Upper lobe of right lung (tissue), 1 donor: ENCODE measurements around the gene RNF150. TPM values are rescaled to one million over a fixed set of nuclear protein-coding genes. Genes with fewer than 3 reads are reported as not detected.

Experiments used
- ATAC-seq: fragments of 200-7000 bp; cut with Tn5 transposase; one replicate; pipeline ENCODE4 v1.9.1; 2020; ENCODE audit warnings: mild to moderate bottlenecking, moderate library complexity
- DNase-seq: peaks from one replicate; pipeline ENCODE4 v3.0.0-alpha.2; 2020
- H3K27ac ChIP-seq: fragments of 200-600 bp; one replicate; pipeline ENCODE4 v1.8.0; 2022
- H3K27me3 ChIP-seq: fragments of 200-600 bp; one replicate; pipeline ENCODE4 v1.8.0; 2022; ENCODE audit warnings: mild to moderate bottlenecking
- H3K36me3 ChIP-seq: fragments of 200-600 bp; one replicate; pipeline ENCODE4 v1.8.0; 2022
- H3K4me1 ChIP-seq: fragments of 200-600 bp; one replicate; pipeline ENCODE4 v1.8.0; 2022
- H3K4me3 ChIP-seq: fragments of 200-600 bp; one replicate; pipeline ENCODE4 v1.8.0; 2022; ENCODE audit warnings: mild to moderate bottlenecking
- H3K9me3 ChIP-seq: fragments of 200-600 bp; one replicate; pipeline ENCODE4 v1.8.0; 2022
- intact Hi-C: fragments of 100-400 bp; cut with DNase I; formaldehyde crosslinking; loops from one replicate; pipeline ENCODE4 v1.11.0; 2022
- total RNA-seq: library from RNA; stranded (reverse); fragmentation: NEBNext Ultra II Directional; extraction: Animal tissue kit (Norgen Biotek cat#: 25700); gene quantifications from one replicate; pipeline ENCODE4 v1.2.1, GENCODE V29; 2021
- TF ChIP-seq, protein P1 (sequence below): fragments of 200-600 bp; IDR thresholded peaks from one replicate; pipeline ENCODE4 v1.8.0; 2022; ENCODE audit warnings: antibody characterized with exemption
- donor health status: DM: no; HTN: yes; CAD: no; lungs with severe emphysema.

RNF150 gene
- total RNA-seq, 1 donor from 2014 or later: 2.4 TPM

DNA sequence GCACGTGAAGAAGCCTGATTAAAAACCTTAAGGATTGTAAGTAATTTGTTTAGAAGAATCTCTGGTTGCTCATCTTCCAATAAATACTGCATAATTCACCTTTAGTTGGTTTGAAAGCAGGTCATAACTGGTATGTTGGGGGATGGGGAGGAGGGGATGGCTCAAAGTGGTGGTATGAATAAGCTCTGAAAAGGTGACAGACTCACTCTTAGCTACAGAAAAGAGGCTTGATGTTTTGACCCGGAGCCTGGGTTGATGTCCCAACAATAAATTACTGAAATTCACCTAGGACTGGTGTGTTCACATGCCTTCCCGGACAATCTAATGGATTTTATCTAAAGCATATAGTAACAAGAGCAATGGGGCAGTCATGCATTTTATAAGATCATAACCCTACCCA is 245.2 kb downstream of the RNF150 start:
- Histone ChIP-seq H3K27ac (no peak overlapping the region), H3K4me3 (no peak overlapping the region), H3K36me3 (no peaks in the 10 kb centered on the region), H3K9me3 (peaks cover 5% of the 10 kb centered on the region), H3K4me1 (no peaks in the 10 kb centered on the region), H3K27me3 (no peaks in the 10 kb centered on the region)
- DNase-seq (no peak), ATAC-seq (no peak)
- TF ChIP-seq, protein P1, sequence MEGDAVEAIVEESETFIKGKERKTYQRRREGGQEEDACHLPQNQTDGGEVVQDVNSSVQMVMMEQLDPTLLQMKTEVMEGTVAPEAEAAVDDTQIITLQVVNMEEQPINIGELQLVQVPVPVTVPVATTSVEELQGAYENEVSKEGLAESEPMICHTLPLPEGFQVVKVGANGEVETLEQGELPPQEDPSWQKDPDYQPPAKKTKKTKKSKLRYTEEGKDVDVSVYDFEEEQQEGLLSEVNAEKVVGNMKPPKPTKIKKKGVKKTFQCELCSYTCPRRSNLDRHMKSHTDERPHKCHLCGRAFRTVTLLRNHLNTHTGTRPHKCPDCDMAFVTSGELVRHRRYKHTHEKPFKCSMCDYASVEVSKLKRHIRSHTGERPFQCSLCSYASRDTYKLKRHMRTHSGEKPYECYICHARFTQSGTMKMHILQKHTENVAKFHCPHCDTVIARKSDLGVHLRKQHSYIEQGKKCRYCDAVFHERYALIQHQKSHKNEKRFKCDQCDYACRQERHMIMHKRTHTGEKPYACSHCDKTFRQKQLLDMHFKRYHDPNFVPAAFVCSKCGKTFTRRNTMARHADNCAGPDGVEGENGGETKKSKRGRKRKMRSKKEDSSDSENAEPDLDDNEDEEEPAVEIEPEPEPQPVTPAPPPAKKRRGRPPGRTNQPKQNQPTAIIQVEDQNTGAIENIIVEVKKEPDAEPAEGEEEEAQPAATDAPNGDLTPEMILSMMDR: no peak
- intact Hi-C loops: no loop called here

DNA sequence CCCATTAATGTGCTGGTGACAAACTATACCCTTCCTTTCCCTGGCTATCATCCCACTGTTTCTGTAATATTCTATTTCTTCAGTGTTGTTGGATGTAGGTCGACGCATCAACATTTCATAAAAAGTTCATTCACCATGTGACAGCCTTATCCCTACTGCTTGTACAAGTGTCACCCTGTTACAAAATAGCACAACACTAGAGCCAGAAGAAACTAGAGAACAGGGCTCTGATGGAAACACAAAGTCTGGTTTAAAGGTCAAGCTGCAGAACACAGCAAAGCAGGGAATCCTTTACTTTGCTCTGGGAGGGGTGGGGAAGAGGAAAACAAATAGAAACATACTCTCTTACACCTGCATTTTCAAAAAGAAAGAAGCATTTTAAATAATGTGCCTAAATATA is 245.8 kb downstream of the RNF150 start:
- Histone ChIP-seq H3K36me3 (no peaks in the 10 kb centered on the region), H3K27me3 (no peaks in the 10 kb centered on the region), H3K27ac (no peak overlapping the region), H3K9me3 (peaks cover 5% of the 10 kb centered on the region), H3K4me1 (no peaks in the 10 kb centered on the region), H3K4me3 (no peak overlapping the region)
- ATAC-seq: no peak
- no peak for DNase-seq
- TF ChIP-seq, protein P1: no peak
- intact Hi-C loops: no loop called here

DNA sequence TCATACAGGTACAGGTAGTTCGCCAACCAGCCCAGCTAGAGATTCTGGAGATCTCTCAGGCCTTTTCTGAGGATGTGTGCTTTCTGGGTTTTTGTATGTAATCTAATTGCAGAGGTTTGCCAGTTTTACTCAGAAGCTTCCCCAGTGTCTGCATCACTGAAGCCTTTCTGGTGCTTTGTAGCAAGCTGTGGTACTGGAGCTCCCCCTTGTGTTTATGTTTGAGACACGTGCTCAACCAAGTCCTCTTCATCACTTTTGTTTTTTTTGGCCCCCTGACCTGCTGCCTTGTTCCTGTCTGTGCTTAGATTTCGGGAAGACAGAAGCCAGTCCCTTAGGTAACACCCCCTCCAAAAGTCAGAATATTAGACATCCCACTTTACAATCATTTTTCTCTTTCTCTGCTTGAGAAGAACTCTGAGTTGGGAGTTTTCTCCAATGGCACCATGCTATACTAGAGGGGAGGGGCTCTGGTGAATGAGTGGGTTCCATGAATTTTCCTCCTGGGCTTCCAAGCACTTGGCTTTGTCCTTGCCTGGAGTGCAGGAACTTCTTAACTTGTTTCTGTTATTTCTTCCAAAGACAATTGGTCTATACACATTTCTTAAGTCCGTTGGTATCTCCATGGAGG is 248.7 kb downstream of the RNF150 start:
- ATAC-seq (peak; percentile 81), DNase-seq (no peak)
- TF ChIP-seq, protein P1: peak; percentile 60
- no peak overlapping the region for H3K4me3 ChIP-seq
- H3K4me1 ChIP-seq: no peaks in the 10 kb centered on the region
- no peak overlapping the region for H3K27ac ChIP-seq
- H3K9me3 ChIP-seq: peaks cover 5% of the 10 kb centered on the region
- H3K27me3 ChIP-seq: no peaks in the 10 kb centered on the region
- intact Hi-C loops: no loop called here
- no peaks in the 10 kb centered on the region for H3K36me3 ChIP-seq

DNA sequence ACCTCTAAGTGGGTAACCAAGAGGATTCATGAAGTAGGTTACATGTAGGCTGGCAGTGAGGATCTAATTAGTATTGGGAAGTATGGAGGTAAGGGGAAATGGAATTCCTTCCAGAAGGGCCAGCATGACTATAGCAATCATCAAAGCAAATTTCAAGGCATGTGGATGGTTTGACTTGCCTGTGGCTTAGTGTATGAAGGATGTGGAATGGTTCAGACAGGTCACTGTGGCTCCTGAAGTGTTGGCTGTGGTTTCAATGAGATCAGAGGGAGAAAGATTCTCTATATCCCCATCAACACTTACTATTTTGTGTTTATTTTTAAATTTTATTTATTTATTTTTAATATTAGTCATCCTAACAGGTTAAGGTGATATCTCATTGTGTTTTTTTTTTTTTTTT is 255.5 kb downstream of the RNF150 start:
- Histone ChIP-seq H3K36me3 (no peaks in the 10 kb centered on the region), H3K9me3 (no peaks in the 10 kb centered on the region), H3K27ac (no peak overlapping the region), H3K27me3 (no peaks in the 10 kb centered on the region), H3K4me1 (no peaks in the 10 kb centered on the region), H3K4me3 (no peak overlapping the region)
- no peak for DNase-seq
- TF ChIP-seq, protein P1: no peak
- no peak for ATAC-seq
- intact Hi-C loops: no loop called here

DNA sequence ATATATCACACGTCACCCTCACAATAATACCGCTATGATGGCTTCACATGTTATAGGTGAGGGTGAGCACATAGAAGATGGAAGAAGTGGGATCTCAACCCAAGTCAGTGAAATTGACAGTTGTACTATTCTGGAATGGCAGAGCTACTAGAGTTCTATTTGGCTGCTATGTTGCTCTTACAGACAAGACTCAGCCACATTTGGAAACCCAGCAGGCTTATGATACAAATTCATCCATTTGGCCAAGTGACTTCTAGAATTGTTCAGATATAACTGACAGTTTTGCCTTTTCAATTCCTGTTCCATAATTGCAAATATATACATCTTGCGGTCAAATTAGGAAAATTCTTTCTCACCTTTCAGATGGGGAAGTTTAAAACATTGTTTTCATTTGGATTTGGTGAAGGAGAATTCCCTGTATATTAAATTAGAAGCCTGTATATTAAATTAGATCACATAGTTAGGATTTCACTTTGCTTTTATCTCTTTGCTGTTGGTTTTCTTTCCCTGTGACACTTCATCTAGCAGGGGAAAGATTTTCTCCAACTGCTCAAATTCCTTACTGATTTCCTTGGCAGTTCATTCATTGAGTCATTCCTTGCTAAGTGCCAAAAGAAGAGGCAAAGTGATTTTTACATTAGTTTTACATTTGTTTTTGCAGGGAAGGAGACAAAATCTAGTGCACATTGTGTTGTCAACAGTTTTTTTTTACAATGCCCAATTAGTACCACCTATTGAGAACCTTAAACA is 256.5 kb downstream of the RNF150 start:
- Histone ChIP-seq H3K27me3 (no peaks in the 10 kb centered on the region), H3K36me3 (no peaks in the 10 kb centered on the region), H3K4me1 (no peaks in the 10 kb centered on the region), H3K27ac (no peak overlapping the region), H3K9me3 (no peaks in the 10 kb centered on the region), H3K4me3 (no peak overlapping the region)
- ATAC-seq (no peak), DNase-seq (no peak)
- TF ChIP-seq, protein P1: no peak
- intact Hi-C loops: no loop called here
